Tibial artery (tissue), 4 donors: Measurements from ENCODE around the gene CIAO2B.

ENCODE experiments used
- DNase-seq, 2 donors: peaks; one replicate each; pipeline ENCODE4 v3.0.0-alpha.2; 2019
- H3K27ac ChIP-seq, 2 donors: fragments of 200-600 bp; sonication (generic) in 1 of 2; 1 replicate in 1 of 2; 2 replicates in 1 of 2; pipeline ENCODE4 v1.5.1; 2018 to 2019; ENCODE audit warnings: mild to moderate bottlenecking in 1 of 2
- H3K27me3 ChIP-seq, 2 donors: fragments of 200-600 bp; sonication (generic) in 1 of 2; one replicate each; pipeline versions ENCODE4 v1.5.1 to v1.6.0; 2016 to 2019
- H3K36me3 ChIP-seq, 3 donors: fragments of 200-600 bp; sonication (generic) in 2 of 3; one replicate each; pipeline ENCODE4 v1.5.1; 2016 to 2019; ENCODE audit warnings: mild to moderate bottlenecking in 2 of 3
- H3K4me1 ChIP-seq, 4 donors: fragments of 200-600 bp; sonication (generic) in 2 of 4; 1 replicate in 3 of 4; 2 replicates in 1 of 4; pipeline ENCODE4 v1.5.1; 2016 to 2019
- H3K4me3 ChIP-seq, 2 donors: fragments of 200-600 bp; sonication (generic) in 1 of 2; 1 replicate in 1 of 2; 2 replicates in 1 of 2; pipeline ENCODE4 v1.5.1; 2018 to 2019; ENCODE audit warnings: mild to moderate bottlenecking in 2 of 2
- H3K9me3 ChIP-seq, 3 donors: fragments of 200-600 bp; sonication (generic) in 1 of 3; one replicate each; pipeline ENCODE4 v1.5.1; 2016 to 2019
- intact Hi-C: fragments of 100-400 bp; cut with DNase I; formaldehyde crosslinking; loops from one replicate; pipeline ENCODE4 v1.15.0; 2023; ENCODE audit warnings: low total_unique reads
- TF ChIP-seq, protein P1 (sequence below), 2 experiments: fragments of 200-600 bp in 1 of 2; fragments of 450-650 bp in 1 of 2; IDR thresholded peaks; one replicate each; pipeline ENCODE4 v1.5.1; 2017 to 2019; ENCODE audit warnings: antibody characterized with exemption in 2 of 2, mild to moderate bottlenecking in 1 of 2, moderate library complexity in 1 of 2

Gene CIAO2B

DNA sequence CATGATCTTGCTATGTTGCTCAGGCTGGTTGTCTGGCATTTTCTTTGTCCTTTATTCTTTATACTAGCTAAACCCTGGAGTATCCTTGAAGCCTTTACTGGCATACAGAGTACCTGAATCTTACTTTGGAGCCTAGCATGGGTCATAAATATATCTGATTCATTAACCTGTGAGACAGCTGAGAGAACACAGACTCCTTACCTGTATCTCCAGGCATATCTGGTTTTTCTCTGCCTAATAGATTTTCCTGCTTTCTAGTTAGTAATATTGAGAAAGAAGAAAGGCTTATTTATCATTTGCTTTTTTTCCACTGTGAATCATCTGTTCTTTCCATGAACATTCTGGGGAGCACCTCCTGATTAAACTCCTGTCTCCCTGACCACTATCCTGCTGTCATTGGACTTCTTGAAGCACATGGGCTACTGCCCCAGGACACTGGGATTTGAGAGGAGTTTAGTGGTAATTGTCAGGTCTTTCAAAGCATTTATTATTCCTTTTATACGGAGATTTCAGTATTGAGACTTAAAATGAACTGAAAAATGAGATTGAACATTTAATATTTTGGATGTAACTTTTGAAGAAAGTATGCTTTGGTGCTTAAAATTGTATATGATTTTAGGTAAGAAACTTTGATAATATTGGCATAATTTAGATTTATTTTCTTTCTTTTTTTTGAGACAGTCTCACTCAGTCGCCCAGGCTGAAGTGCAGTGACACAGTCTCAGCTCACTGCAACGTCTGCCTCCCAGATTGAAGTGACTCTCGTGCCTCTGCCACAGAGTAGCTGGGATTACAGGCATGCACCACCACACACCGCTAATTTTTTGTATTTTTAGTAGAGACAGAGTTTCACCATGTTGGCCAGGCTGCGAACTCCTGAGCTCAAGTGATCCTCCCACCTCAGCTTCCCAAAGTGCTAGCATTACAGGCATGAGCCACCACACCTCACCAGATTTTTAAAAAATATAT is 45.3 kb downstream of the CIAO2B start:
- no peak overlapping the region for H3K4me3 ChIP-seq
- peaks cover 0 to 16% (median 0%) of the 10 kb centered on the region in 4 donors for H3K4me1 ChIP-seq
- H3K27ac ChIP-seq: no peak overlapping the region
- DNase-seq: no peak
- H3K36me3 ChIP-seq: peaks cover 17 to 23% (median 18%) of the 10 kb centered on the region in 3 donors
- H3K27me3 ChIP-seq: no peaks in the 10 kb centered on the region
- no peaks in the 10 kb centered on the region for H3K9me3 ChIP-seq
- TF ChIP-seq, protein P1, sequence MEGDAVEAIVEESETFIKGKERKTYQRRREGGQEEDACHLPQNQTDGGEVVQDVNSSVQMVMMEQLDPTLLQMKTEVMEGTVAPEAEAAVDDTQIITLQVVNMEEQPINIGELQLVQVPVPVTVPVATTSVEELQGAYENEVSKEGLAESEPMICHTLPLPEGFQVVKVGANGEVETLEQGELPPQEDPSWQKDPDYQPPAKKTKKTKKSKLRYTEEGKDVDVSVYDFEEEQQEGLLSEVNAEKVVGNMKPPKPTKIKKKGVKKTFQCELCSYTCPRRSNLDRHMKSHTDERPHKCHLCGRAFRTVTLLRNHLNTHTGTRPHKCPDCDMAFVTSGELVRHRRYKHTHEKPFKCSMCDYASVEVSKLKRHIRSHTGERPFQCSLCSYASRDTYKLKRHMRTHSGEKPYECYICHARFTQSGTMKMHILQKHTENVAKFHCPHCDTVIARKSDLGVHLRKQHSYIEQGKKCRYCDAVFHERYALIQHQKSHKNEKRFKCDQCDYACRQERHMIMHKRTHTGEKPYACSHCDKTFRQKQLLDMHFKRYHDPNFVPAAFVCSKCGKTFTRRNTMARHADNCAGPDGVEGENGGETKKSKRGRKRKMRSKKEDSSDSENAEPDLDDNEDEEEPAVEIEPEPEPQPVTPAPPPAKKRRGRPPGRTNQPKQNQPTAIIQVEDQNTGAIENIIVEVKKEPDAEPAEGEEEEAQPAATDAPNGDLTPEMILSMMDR (IDR thresholded peaks at IDR 0.05): no peak
- intact Hi-C loops: no loop called here

DNA sequence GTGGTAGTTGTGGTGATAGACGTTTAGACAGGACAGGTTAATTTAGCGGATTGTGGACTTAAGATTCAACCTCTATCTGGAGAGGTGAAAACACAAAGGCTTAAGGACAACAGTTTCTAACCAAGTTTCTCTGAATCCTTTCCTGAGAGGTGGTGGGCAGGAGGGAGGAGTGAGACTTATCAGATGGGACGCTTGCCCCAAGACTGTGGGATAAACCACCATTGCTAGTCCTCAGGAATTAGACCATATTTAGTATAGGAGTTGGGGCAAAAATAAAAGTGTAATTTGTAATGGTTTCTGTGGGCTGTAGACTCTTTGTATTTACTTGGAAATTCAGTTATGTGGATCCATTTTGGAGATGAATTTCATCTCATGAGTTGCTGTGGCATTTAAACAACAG is 47.3 kb downstream of the CIAO2B start:
- intact Hi-C loops: no loop called here
- H3K27me3 ChIP-seq: no peaks in the 10 kb centered on the region
- no peak overlapping the region for H3K4me3 ChIP-seq
- H3K36me3 ChIP-seq: peaks cover 17 to 24% (median 23%) of the 10 kb centered on the region in 3 donors
- peaks cover 0 to 21% (median 2%) of the 10 kb centered on the region in 4 donors for H3K4me1 ChIP-seq
- no peak overlapping the region for H3K27ac ChIP-seq
- no peaks in the 10 kb centered on the region for H3K9me3 ChIP-seq
- TF ChIP-seq, protein P1 (IDR thresholded peaks at IDR 0.05): no peak
- no peak for DNase-seq

DNA sequence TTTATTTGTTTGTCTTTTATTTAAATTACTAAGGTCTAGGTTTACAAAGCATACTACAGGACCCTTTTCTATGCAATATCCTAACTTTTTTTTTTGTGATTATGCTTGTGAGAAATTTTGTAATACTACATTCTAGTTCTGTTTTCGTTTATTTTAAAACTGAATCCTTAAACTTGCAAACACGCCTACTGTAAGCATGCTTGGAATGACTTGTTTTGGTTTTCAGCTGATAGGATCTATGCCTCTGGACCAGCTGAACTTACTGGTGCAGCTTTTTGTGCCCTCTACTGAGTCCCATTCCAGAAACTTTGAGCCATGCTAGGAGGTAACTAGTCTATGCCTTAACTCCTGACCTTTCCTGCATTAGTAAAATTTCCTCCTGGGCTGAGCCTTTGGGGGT is 47.9 kb downstream of the CIAO2B start:
- H3K27me3 ChIP-seq: no peaks in the 10 kb centered on the region
- TF ChIP-seq, protein P1 (IDR thresholded peaks at IDR 0.05): no peak
- H3K4me1 ChIP-seq: peaks cover 0 to 27% (median 6%) of the 10 kb centered on the region in 4 donors
- intact Hi-C loops: no loop called here
- DNase-seq: no peak
- H3K9me3 ChIP-seq: no peaks in the 10 kb centered on the region
- peaks cover 17 to 24% (median 23%) of the 10 kb centered on the region in 3 donors for H3K36me3 ChIP-seq
- no peak overlapping the region for H3K27ac ChIP-seq
- no peak overlapping the region for H3K4me3 ChIP-seq

DNA sequence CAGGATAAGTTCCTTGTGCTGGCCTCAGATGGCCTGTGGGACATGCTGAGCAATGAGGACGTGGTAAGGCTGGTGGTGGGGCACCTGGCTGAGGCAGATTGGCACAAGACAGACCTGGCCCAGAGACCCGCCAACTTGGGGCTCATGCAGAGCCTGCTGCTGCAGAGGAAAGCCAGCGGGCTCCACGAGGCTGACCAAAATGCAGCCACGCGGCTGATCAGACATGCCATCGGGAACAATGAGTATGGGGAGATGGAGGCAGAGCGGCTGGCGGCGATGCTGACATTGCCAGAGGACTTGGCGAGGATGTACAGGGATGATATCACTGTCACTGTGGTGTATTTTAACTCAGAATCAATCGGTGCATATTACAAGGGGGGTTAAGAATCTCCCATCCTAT is 48.7 kb downstream of the CIAO2B start:
- no peak overlapping the region for H3K27ac ChIP-seq
- intact Hi-C loops: no loop called here
- no peak for DNase-seq

DNA sequence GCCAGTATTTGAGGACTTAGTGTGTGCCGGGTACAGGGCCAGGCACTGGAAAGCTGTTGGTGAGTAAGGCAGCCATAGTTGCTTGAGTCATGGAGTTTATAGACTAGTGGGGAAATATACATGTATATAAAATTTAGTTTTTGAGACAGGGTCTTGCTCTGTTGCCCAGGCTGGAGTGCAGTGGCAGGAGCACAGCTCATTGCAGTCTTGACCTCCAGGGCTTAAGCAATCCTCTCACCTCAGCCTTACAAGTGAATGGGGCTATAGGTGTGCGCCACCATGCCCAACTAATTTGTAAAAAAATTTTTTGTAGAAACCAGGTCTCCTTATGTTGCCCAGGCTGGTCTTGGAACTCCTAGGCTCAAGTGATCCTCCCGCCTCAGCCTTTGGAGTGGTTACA is 51.5 kb downstream of the CIAO2B start:
- Histone ChIP-seq H3K27me3 (no peaks in the 10 kb centered on the region), H3K4me3 (no peak overlapping the region), H3K4me1 (peaks cover 4 to 38% (median 15%) of the 10 kb centered on the region in 4 donors), H3K36me3 (peaks cover 17 to 24% (median 17%) of the 10 kb centered on the region in 3 donors), H3K27ac (no peak overlapping the region), H3K9me3 (no peaks in the 10 kb centered on the region)
- intact Hi-C loops: loop anchor here (5.0 kb wide), 1 partner anchor 280 kb away; the partner anchor contains the start of gene HSF4
- TF ChIP-seq, protein P1 (IDR thresholded peaks at IDR 0.05): no peak
- DNase-seq: no peak

More for the DNA sequence above, 48.7 kb downstream of the CIAO2B start:
- H3K4me3 ChIP-seq: no peak overlapping the region
- no peaks in the 10 kb centered on the region for H3K9me3 ChIP-seq
- peaks cover under 1 to 33% (median 13%) of the 10 kb centered on the region in 4 donors for H3K4me1 ChIP-seq
- no peaks in the 10 kb centered on the region for H3K27me3 ChIP-seq
- H3K36me3 ChIP-seq: peaks cover 17 to 24% (median 23%) of the 10 kb centered on the region in 3 donors
- TF ChIP-seq, protein P1 (IDR thresholded peaks at IDR 0.05): no peak
